GM12878 (cell line): ENCODE measurements around the gene TOLLIP. TPM values are rescaled to one million over a fixed set of nuclear protein-coding genes. Genes with fewer than 3 reads are reported as not detected.
"Not testable (repeated sequence)": the region's sequence is repeated elsewhere in the genome, so short reads cannot be mapped to it uniquely, and the experiment has no call there.

Experiments used
- ATAC-seq: fragments of 200-7000 bp; cut with Tn5 transposase; 3 replicates; pipeline ENCODE4 v1.9.1; 2020; ENCODE audit warnings: mild to moderate bottlenecking, moderate library complexity
- BruUV-seq: library from RNA; stranded (reverse); fragments of 400-500 nt; replicated peaks from 2 replicates; lab custom pipeline; 2021; lab: Mats Ljungman, UMichigan
- CTCF ChIA-PET: fragments of 300-600 bp; sonication (Branson Sonifier 250); formaldehyde crosslinking; extraction: SDS; loops from one replicate; lab custom pipeline; 2021; ENCODE audit warnings: inconsistent platforms; lab: Yijun Ruan, JAX
- POLR2A ChIA-PET: fragments of 350-600 bp; formaldehyde crosslinking; extraction: SDS; loops from one replicate; lab custom pipeline; 2021; ENCODE audit warnings: inconsistent platforms; lab: Charles Lee
- RAD21 ChIA-PET: fragments of 300-600 bp; sonication (Branson Sonifier 250); formaldehyde crosslinking; loops from one replicate; lab custom pipeline; 2023; ENCODE audit warnings: antibody characterized with exemption; ENCODE audit not compliant: unreplicated experiment; lab: Charles Lee
- SMC1A ChIA-PET: fragments of 300-600 bp; sonication (Branson Sonifier 250); formaldehyde crosslinking; loops from one replicate; lab custom pipeline; 2023; ENCODE audit not compliant: unreplicated experiment, uncharacterized antibody; lab: Charles Lee
- DNase-seq: peaks from one replicate; pipeline ENCODE4 v3.0.0-alpha.2; 2011; ENCODE audit warnings: low read depth, low spot score
- FAIRE-seq: peaks from 3 replicates; lab custom pipeline; 2011; peaks lifted over from hg19 to GRCh38; lab: Jason Lieb, UNC
- H2AFZ ChIP-seq: 2 replicates; pipeline ENCODE4 v1.6.0; 2011; ENCODE audit warnings: low read depth, low read length, control low read depth; ENCODE audit not compliant: control insufficient read depth
- H3K27ac ChIP-seq: 2 replicates; pipeline ENCODE4 v1.5.1; 2011; ENCODE audit warnings: control low read depth; ENCODE audit not compliant: control insufficient read depth, insufficient read depth
- H3K27me3 ChIP-seq, 2 experiments: replicated peaks in 1 of 2; 2 replicates each; pipeline versions ENCODE4 v1.6.0 to v1.6.1; 2011; ENCODE audit warnings: low read length in 1 of 2; ENCODE audit not compliant: control insufficient read depth in 2 of 2, insufficient read depth in 2 of 2
- H3K36me3 ChIP-seq, 2 experiments: 2 replicates each; pipeline ENCODE4 v1.5.1; 2011; ENCODE audit warnings: low read length in 1 of 2; ENCODE audit not compliant: control insufficient read depth in 2 of 2, insufficient read depth in 2 of 2
- H3K4me1 ChIP-seq: 2 replicates; pipeline ENCODE4 v1.6.1; 2011; ENCODE audit warnings: mild to moderate bottlenecking, low read length, moderate library complexity, mixed read lengths; ENCODE audit not compliant: control insufficient read depth, insufficient read depth
- H3K4me2 ChIP-seq: 2 replicates; pipeline ENCODE4 v1.6.0; 2011; ENCODE audit warnings: control low read depth; ENCODE audit not compliant: control insufficient read depth, insufficient read depth
- H3K4me3 ChIP-seq: fragments of 200-600 bp; sonication (generic); 2 replicates; pipeline ENCODE4 v1.5.1; 2016
- H3K79me2 ChIP-seq: 2 replicates; pipeline ENCODE4 v1.6.0; 2011; ENCODE audit warnings: low read length; ENCODE audit not compliant: control insufficient read depth, insufficient read depth
- H3K9ac ChIP-seq: 2 replicates; pipeline ENCODE4 v1.8.0; 2011; ENCODE audit warnings: low read length, control low read depth, mixed read lengths; ENCODE audit not compliant: control insufficient read depth, insufficient read depth
- H3K9me3 ChIP-seq: replicated peaks from 3 replicates; pipeline ENCODE4 v1.5.1; 2011; ENCODE audit warnings: mild to moderate bottlenecking, low read length; ENCODE audit not compliant: control insufficient read depth, insufficient read depth
- H4K20me1 ChIP-seq: 2 replicates; pipeline ENCODE4 v1.6.0; 2011; ENCODE audit not compliant: control insufficient read depth, insufficient read depth
- whole genome bisulfite sequencing: methylation state at CpG from one replicate; pipeline ENCODE4 v1.1.6; 2016; ENCODE audit warnings: low lambda C conversion rate; ENCODE audit not compliant: insufficient replicate concordance, insufficient coverage; ENCODE audit errors: missing lambda C conversion rate; 5-methylcytosine and 5-hydroxymethylcytosine counted together
- in situ Hi-C: fragments of 300-500 bp; cut with MboI; formaldehyde crosslinking; loops from 9 replicates; pipeline ENCODE4 v1.14.3; 2018; ENCODE audit warnings: mixed read lengths
- intact Hi-C: fragments of 100-400 bp; cut with micrococcal nuclease; formaldehyde crosslinking; loops from one replicate; pipeline ENCODE4 v1.14.2; 2022; ENCODE audit not compliant: unreplicated experiment
- polyA plus RNA-seq, 11 experiments: library from polyadenylated mRNA; depleted of rRNA in 4 of 11; unstranded in 6 of 11; stranded (reverse) in 5 of 11; fragments of >200 nt; fragmentation: Nextera tagmentation in 4 of 11; fragmentation: Illumina TruSeq in 1 of 11; extraction: Ambion mirVana in 4 of 11; extraction: Trizol in 1 of 11; gene quantifications; 1 replicate in 1 of 11; 2 replicates in 10 of 11; pipeline versions ENCODE4 v1.2.1 to v1.2.3, GENCODE V29; 2011 to 2016; ENCODE audit warnings: inconsistent platforms in 2 of 11, missing spikeins in 2 of 11, low read depth in 1 of 11
- total RNA-seq, 4 experiments: library from RNA; depleted of rRNA in 3 of 4; stranded (reverse); fragments of >200 nt in 3 of 4; fragmentation: Illumina TruSeq in 1 of 4; extraction: Trizol in 1 of 4; gene quantifications; 2 replicates each; pipeline versions ENCODE4 v1.2.1 to v1.2.3, GENCODE V29; 2013 to 2021

The TOLLIP gene
- total and polyA plus RNA-seq, 10 of the 15 experiments (the other 5 are each of a cell fraction or from before 2014, with no cell fraction given), result 0.47 to 39.5 (median 21.6) TPM

- H3K9me3 ChIP-seq, CTCF ChIA-PET, POLR2A ChIA-PET, H3K27me3 ChIP-seq, intact Hi-C loops, RAD21 ChIA-PET, BruUV-seq, H3K27ac ChIP-seq, H3K4me1 ChIP-seq, FAIRE-seq, H3K4me3 ChIP-seq, H3K4me2 ChIP-seq, in situ Hi-C loops, H3K36me3 ChIP-seq, ATAC-seq, H3K79me2 ChIP-seq, SMC1A ChIA-PET, H4K20me1 ChIP-seq, H2AFZ ChIP-seq, H3K9ac ChIP-seq, DNase-seq: not testable (repeated sequence)
- WGBS, result 78% methylated on average over 13 of the region's 14 CpGs
Measured at GRCh38 chr11:1245717-1246116, 63.7 kb downstream of the TOLLIP start.

- CTCF ChIA-PET, H3K27ac ChIP-seq, H3K9me3 ChIP-seq, H3K4me1 ChIP-seq, intact Hi-C loops, RAD21 ChIA-PET, SMC1A ChIA-PET, BruUV-seq, H3K36me3 ChIP-seq, H3K79me2 ChIP-seq, H3K4me2 ChIP-seq, H3K4me3 ChIP-seq, in situ Hi-C loops, H2AFZ ChIP-seq, H3K27me3 ChIP-seq, ATAC-seq, POLR2A ChIA-PET, FAIRE-seq, H3K9ac ChIP-seq, DNase-seq, H4K20me1 ChIP-seq: not testable (repeated sequence)
- 87% methylated on average over 7 of the region's 9 CpGs for WGBS
Measured at GRCh38 chr11:1244557-1244956, 64.9 kb downstream of the TOLLIP start.

- POLR2A ChIA-PET, H3K4me1 ChIP-seq, H3K9ac ChIP-seq, H3K4me2 ChIP-seq, intact Hi-C loops, CTCF ChIA-PET, H4K20me1 ChIP-seq, H3K27me3 ChIP-seq, H3K79me2 ChIP-seq, H3K27ac ChIP-seq, ATAC-seq, BruUV-seq, H3K36me3 ChIP-seq, H3K4me3 ChIP-seq, H2AFZ ChIP-seq, DNase-seq, SMC1A ChIA-PET, H3K9me3 ChIP-seq, RAD21 ChIA-PET, FAIRE-seq, in situ Hi-C loops: not testable (repeated sequence)
- WGBS, result 78% methylated on average over 14 of the region's 18 CpGs
Measured at GRCh38 chr11:1243521-1243920, 65.9 kb downstream of the TOLLIP start.

GRCh38 chr11:1242751-1243150 is 66.7 kb downstream of the TOLLIP start:
- SMC1A ChIA-PET, in situ Hi-C loops, FAIRE-seq, DNase-seq, H3K4me3 ChIP-seq, H3K27ac ChIP-seq, H3K36me3 ChIP-seq, H3K9me3 ChIP-seq, POLR2A ChIA-PET, H3K79me2 ChIP-seq, H3K27me3 ChIP-seq, ATAC-seq, RAD21 ChIA-PET, intact Hi-C loops, CTCF ChIA-PET, H4K20me1 ChIP-seq, H3K4me1 ChIP-seq, H3K4me2 ChIP-seq, BruUV-seq, H3K9ac ChIP-seq, H2AFZ ChIP-seq: not testable (repeated sequence)
- WGBS, result 51% methylated on average over 4 of the region's 11 CpGs
